Neutrophil (primary cell): ENCODE measurements around the gene PGAP1.

Experiments used
- H3K27ac ChIP-seq: fragments of 200-600 bp; sonication (generic); 2 replicates; pipeline ENCODE4 v1.5.1; 2016; ENCODE audit warnings: mild to moderate bottlenecking, moderate library complexity
- H3K27me3 ChIP-seq: fragments of 200-600 bp; sonication (generic); 2 replicates; pipeline ENCODE4 v1.6.0; 2016; ENCODE audit warnings: mild to moderate bottlenecking
- H3K36me3 ChIP-seq: fragments of 200-600 bp; sonication (generic); 2 replicates; pipeline ENCODE4 v1.5.1; 2017
- H3K4me1 ChIP-seq, 2 experiments: fragments of 200-600 bp in 1 of 2; sonication (generic) in 1 of 2; 1 replicate in 1 of 2; 2 replicates in 1 of 2; pipeline versions ENCODE4 v1.5.1 to v1.6.1; 2013 to 2016; ENCODE audit warnings: low read depth in 1 of 2, low read length in 1 of 2, mild to moderate bottlenecking in 1 of 2, moderate library complexity in 1 of 2; ENCODE audit not compliant: control insufficient read depth in 1 of 2, insufficient read depth in 1 of 2
- H3K4me3 ChIP-seq, 2 experiments: fragments of 200-600 bp in 1 of 2; sonication (generic) in 1 of 2; 1 replicate in 1 of 2; 2 replicates in 1 of 2; pipeline ENCODE4 v1.5.1; 2013 to 2016; ENCODE audit warnings: low read depth in 1 of 2, low read length in 1 of 2, mild to moderate bottlenecking in 1 of 2, moderate library complexity in 1 of 2
- H3K9me3 ChIP-seq: fragments of 200-600 bp; sonication (generic); 2 replicates; pipeline ENCODE4 v1.5.1; 2016
- TF ChIP-seq, protein P1 (sequence below): fragments of 200-600 bp; sonication (generic); IDR thresholded peaks from 2 replicates; pipeline ENCODE4 v1.5.1; 2016; ENCODE audit warnings: antibody characterized with exemption

PGAP1 gene

GRCh38 chr2:196804381-196804780 lies 122.1 kb downstream of the PGAP1 start:
- no peak overlapping the region for H3K27ac ChIP-seq
- H3K9me3 ChIP-seq, result no peaks in the 10 kb centered on the region
- no peaks in the 10 kb centered on the region for H3K36me3 ChIP-seq
- peaks cover 40% of the 10 kb centered on the region for H3K27me3 ChIP-seq
- TF ChIP-seq, protein P1, sequence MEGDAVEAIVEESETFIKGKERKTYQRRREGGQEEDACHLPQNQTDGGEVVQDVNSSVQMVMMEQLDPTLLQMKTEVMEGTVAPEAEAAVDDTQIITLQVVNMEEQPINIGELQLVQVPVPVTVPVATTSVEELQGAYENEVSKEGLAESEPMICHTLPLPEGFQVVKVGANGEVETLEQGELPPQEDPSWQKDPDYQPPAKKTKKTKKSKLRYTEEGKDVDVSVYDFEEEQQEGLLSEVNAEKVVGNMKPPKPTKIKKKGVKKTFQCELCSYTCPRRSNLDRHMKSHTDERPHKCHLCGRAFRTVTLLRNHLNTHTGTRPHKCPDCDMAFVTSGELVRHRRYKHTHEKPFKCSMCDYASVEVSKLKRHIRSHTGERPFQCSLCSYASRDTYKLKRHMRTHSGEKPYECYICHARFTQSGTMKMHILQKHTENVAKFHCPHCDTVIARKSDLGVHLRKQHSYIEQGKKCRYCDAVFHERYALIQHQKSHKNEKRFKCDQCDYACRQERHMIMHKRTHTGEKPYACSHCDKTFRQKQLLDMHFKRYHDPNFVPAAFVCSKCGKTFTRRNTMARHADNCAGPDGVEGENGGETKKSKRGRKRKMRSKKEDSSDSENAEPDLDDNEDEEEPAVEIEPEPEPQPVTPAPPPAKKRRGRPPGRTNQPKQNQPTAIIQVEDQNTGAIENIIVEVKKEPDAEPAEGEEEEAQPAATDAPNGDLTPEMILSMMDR, result no peak
- peaks cover under 1 to 5% of the 10 kb centered on the region in 2 experiments for H3K4me1 ChIP-seq
- no peak overlapping the region for H3K4me3 ChIP-seq

- Histone ChIP-seq H3K36me3 (peaks cover 5% of the 10 kb centered on the region), H3K4me1 (peaks cover 7 to 10% of the 10 kb centered on the region in 2 experiments), H3K9me3 (no peaks in the 10 kb centered on the region), H3K4me3 (no peak overlapping the region), H3K27ac (no peak overlapping the region), H3K27me3 (peaks cover 40% of the 10 kb centered on the region)
- TF ChIP-seq, protein P1, result no peak
Observed at GRCh38 chr2:196802401-196802800, 124.1 kb downstream of the PGAP1 start.

- Histone ChIP-seq H3K36me3 (peaks cover 12% of the 10 kb centered on the region), H3K4me1 (peaks cover 7 to 10% of the 10 kb centered on the region in 2 experiments), H3K4me3 (no peak overlapping the region), H3K27me3 (peaks cover 40% of the 10 kb centered on the region), H3K9me3 (no peaks in the 10 kb centered on the region), H3K27ac (no peak overlapping the region)
- TF ChIP-seq, protein P1, result no peak
Observed at GRCh38 chr2:196801674-196802261, 124.7 kb downstream of the PGAP1 start.

- H3K27ac ChIP-seq, result peak overlapping the region; percentile 58
- no peaks in the 10 kb centered on the region for H3K9me3 ChIP-seq
- peaks cover 33% of the 10 kb centered on the region for H3K36me3 ChIP-seq
- peaks cover 18% of the 10 kb centered on the region for H3K27me3 ChIP-seq
- H3K4me3 ChIP-seq, result peak overlapping the region; percentile 61 to 79
- TF ChIP-seq, protein P1, result no peak
- H3K4me1 ChIP-seq, result peaks cover 7 to 10% of the 10 kb centered on the region in 2 experiments
Observed at GRCh38 chr2:196798980-196799379, 127.5 kb downstream of the PGAP1 start.

DNA sequence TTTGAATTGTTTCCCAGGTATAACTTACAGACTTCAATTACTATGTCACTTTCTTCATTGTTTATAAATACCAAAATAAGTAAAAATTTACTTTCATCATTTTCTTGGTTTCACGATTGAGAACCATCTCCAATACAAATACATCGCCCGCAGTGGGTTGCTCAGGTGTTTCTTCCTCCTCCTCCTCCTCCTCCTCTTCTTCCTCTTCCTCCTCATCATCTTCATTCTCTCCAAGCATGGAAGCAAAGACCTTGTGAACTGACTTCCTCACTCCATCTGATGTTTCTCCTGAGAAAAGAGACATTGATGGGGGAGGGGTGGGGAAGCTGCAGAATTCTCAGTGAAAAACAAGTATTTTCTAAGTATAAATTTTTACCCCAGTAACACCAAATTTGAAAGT lies 133.6 kb downstream of the PGAP1 start:
- H3K27ac ChIP-seq, result no peak overlapping the region
- H3K9me3 ChIP-seq, result no peaks in the 10 kb centered on the region
- TF ChIP-seq, protein P1, result no peak
- H3K4me3 ChIP-seq, result no peak overlapping the region
- no peaks in the 10 kb centered on the region for H3K27me3 ChIP-seq
- peaks cover 87% of the 10 kb centered on the region for H3K36me3 ChIP-seq
- no peaks in the 10 kb centered on the region for H3K4me1 ChIP-seq
